Heart left ventricle (tissue), 16 donors: ENCODE results near the gene ATP6V0A4. TPM values are rescaled to one million over a fixed set of nuclear protein-coding genes. Genes with fewer than 3 reads are reported as not detected.
"Not testable (repeated sequence)": the region's sequence is repeated elsewhere in the genome, so short reads cannot be mapped to it uniquely, and the experiment has no call there.

Source experiments
- ATAC-seq, 4 donors: fragments of 200-7000 bp; cut with Tn5 transposase; one replicate each; pipeline ENCODE4 v1.9.1; 2020 to 2022; ENCODE audit warnings: moderate library complexity in 4 of 4, mild to moderate bottlenecking in 3 of 4, moderate number of reproducible peaks in 1 of 4
- DNase-seq, 5 donors: peaks; one replicate each; pipeline ENCODE4 v3.0.0-alpha.2; 2020
- H3K27ac ChIP-seq, 12 donors: fragments of 200-600 bp; sonication (generic) in 4 of 12; one replicate each; pipeline versions ENCODE4 v1.5.0 to v1.8.0; 2016 to 2022; ENCODE audit warnings: mild to moderate bottlenecking in 2 of 12
- H3K27me3 ChIP-seq, 9 donors: fragments of 200-600 bp; sonication (generic) in 2 of 9; one replicate each; pipeline versions ENCODE4 v1.5.1 to v1.8.0; 2016 to 2022; ENCODE audit warnings: mild to moderate bottlenecking in 3 of 9
- H3K36me3 ChIP-seq, 9 donors: fragments of 200-600 bp; sonication (generic) in 2 of 9; one replicate each; pipeline versions ENCODE4 v1.5.0 to v1.8.0; 2018 to 2022; ENCODE audit warnings: mild to moderate bottlenecking in 2 of 9
- H3K4me1 ChIP-seq, 12 donors: fragments of 200-600 bp; sonication (generic) in 4 of 12; one replicate each; pipeline versions ENCODE4 v1.5.0 to v1.8.0; 2016 to 2022; ENCODE audit warnings: mild to moderate bottlenecking in 3 of 12
- H3K4me3 ChIP-seq, 12 donors: fragments of 200-600 bp; sonication (generic) in 4 of 12; one replicate each; pipeline versions ENCODE4 v1.5.0 to v1.8.0; 2017 to 2022; ENCODE audit warnings: mild to moderate bottlenecking in 9 of 12, moderate library complexity in 4 of 12
- H3K9me3 ChIP-seq, 12 donors: fragments of 200-600 bp; sonication (generic) in 4 of 12; one replicate each; pipeline versions ENCODE4 v1.5.0 to v1.8.0; 2016 to 2022; ENCODE audit warnings: mild to moderate bottlenecking in 1 of 12
- CTCF ChIP-seq, 12 donors: fragments of 200-600 bp; sonication (generic) in 4 of 12; IDR thresholded peaks; one replicate each; pipeline versions ENCODE4 v1.5.0 to v1.8.0; 2018 to 2022; ENCODE audit warnings: antibody characterized with exemption in 12 of 12, mild to moderate bottlenecking in 5 of 12
- POLR2A ChIP-seq, 2 donors: fragments of 450-650 bp; IDR thresholded peaks; one replicate each; pipeline ENCODE4 v1.6.1; 2017; ENCODE audit warnings: antibody characterized with exemption in 2 of 2, mild to moderate bottlenecking in 2 of 2, moderate library complexity in 2 of 2
- WGBS, 4 donors: extraction: QIAGEN DNeasy Blood & Tissue Kit in 2 of 4; methylation state at CpG; one replicate each; pipeline versions ENCODE4 v1.1.5 to v1.1.7; 2013 to 2018; 5-methylcytosine and 5-hydroxymethylcytosine counted together
- intact Hi-C, 10 donors: fragments of 100-400 bp; cut with DNase I; formaldehyde crosslinking; loops; one replicate each; pipeline versions ENCODE4 v1.11.1 to v1.14.2; 2022
- polyA plus RNA-seq, 2 donors: library from polyadenylated mRNA; stranded (reverse); fragments of 200-250 nt; gene quantifications; one replicate each; pipeline ENCODE4 v1.2.3, GENCODE V29; 2013
- total RNA-seq, 9 donors: library from RNA; depleted of rRNA in 2 of 9; stranded (reverse); fragments of >200 nt in 2 of 9; fragmentation: NEBNext Ultra II Directional in 3 of 9; extraction: Animal tissue kit (Norgen Biotek cat#: 25700) in 3 of 9; gene quantifications; one replicate each; pipeline versions ENCODE4 v1.1.0 to v1.2.4, GENCODE V29; 2016 to 2023
- donor health status: ischemic (EF 13 %, LVEDD 7.1; RV severe dilation, severe dysfunction).
- donor health status: healthy with polysubstance abuse.
- donor health status: DM: no; HTN: yes; CAD: no.
- donor health status: DM: no; HTN: no; CAD: no.
- donor health status: ischemic (EF 25% LVEDD 6.9; RV normal size, moderate dysfunction).
- donor health status: ischemic (EF 25% LVEDD 5.7; RV mildly dilated, moderate dysfunction).
- donor health status: healthy.
- donor health status: DM: yes; HTN: yes; CAD: no.
- donor health status: ischemic (EF 35%, LVEDD 5.7; RV mildly dilated, moderate dysfunction).
- donor health status: nonischemic (EF 11% LVEDD 7.7; RV severe dilation, severe dysfunction).
- donor health status: DM: yes; HTN: yes; CAD: no.
- donor health status: PGD.
- donor health status: ischemic (EF 29% LVEDD 5.4; RV normal size, mild dysfunction).
- donor health status: nonischemic (EF 23%, LVEDD 6.1; RV moderate dilation, normal function).

ATP6V0A4 gene
- total and polyA plus RNA-seq, 11 donors, result not detected

DNA sequence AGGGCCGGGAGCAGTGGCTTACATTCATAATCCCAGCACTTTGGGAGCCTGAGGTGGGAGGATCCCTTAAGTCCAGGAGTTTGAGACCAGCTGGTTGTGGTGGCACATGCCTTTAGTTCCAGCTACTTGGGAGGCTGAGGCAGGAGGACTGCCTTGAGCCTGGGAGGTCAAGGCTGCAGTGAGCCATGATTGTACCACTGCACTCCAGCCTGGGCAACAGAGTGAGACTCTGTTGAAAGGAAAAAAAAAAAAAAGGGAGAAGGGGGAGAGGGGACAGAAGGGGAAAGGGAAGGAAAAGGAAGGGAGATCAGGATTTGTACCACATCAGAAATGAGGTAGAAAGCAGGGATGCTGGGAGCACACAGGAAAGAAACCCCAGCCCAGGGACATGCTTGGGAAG is 58.1 kb downstream of the ATP6V0A4 start:
- Histone ChIP-seq H3K36me3 (no peaks in the 10 kb centered on the region), H3K4me1 (no peaks in the 10 kb centered on the region), H3K4me3 (no peak overlapping the region), H3K9me3 (no peaks in the 10 kb centered on the region), H3K27ac (no peak overlapping the region), H3K27me3 (no peaks in the 10 kb centered on the region)
- no peak for ATAC-seq
- TF ChIP-seq CTCF (IDR thresholded peaks at IDR 0.05), result no peak
- no peak for TF ChIP-seq POLR2A (IDR thresholded peaks at IDR 0.05)
- intact Hi-C loops, result loop anchor here in 8 of 10 donors (2.0 to 10.0 kb wide), 10 partner anchors 278 to 845 kb away; partner anchors contain the start of genes TRIM24 (in 2 of the 8) and CREB3L2 (in 1 of the 8)
- WGBS, 4 donors, result 67 to 100% (median 94%) methylated on average over 1 of the region's 1 CpG
- no peak for DNase-seq

GRCh38 chr7:138738551-138739335 is 59.3 kb downstream of the ATP6V0A4 start:
- Histone ChIP-seq H3K9me3 (no peaks in the 10 kb centered on the region), H3K4me3 (no peak overlapping the region), H3K4me1 (no peaks in the 10 kb centered on the region), H3K27ac (no peak overlapping the region), H3K27me3 (no peaks in the 10 kb centered on the region), H3K36me3 (no peaks in the 10 kb centered on the region)
- intact Hi-C loops, result loop anchor here in 9 of 10 donors (1.0 to 10.0 kb wide), 11 partner anchors 276 to 844 kb away; partner anchors contain the start of genes TRIM24 (in 2 of the 9) and CREB3L2 (in 1 of the 9)
- 32 to 33% (median 32%) methylated on average over 14 of the region's 14 CpGs for WGBS, 4 donors
- DNase-seq (peak; percentile 69 to 88 (median 71)), ATAC-seq (peak; percentile 67 to 89 (median 85))
- no peak for TF ChIP-seq POLR2A (IDR thresholded peaks at IDR 0.05)
- TF ChIP-seq CTCF (IDR thresholded peaks at IDR 0.05), result peak; percentile 75 to 95 (median 90)

GRCh38 chr7:138738114-138738513 is 59.9 kb downstream of the ATP6V0A4 start:
- DNase-seq, result no peak
- H3K36me3 ChIP-seq, result no peaks in the 10 kb centered on the region
- WGBS, 4 donors, result 67 to 83% (median 74%) methylated on average over 3 of the region's 3 CpGs
- no peak for ATAC-seq
- no peaks in the 10 kb centered on the region for H3K9me3 ChIP-seq
- TF ChIP-seq POLR2A (IDR thresholded peaks at IDR 0.05) (no peak), CTCF (IDR thresholded peaks at IDR 0.05) (no peak)
- H3K4me3 ChIP-seq, result no peak overlapping the region
- intact Hi-C loops, result loop anchor here in 9 of 10 donors (1.0 to 10.0 kb wide), 11 partner anchors 276 to 843 kb away; partner anchors contain the start of genes TRIM24 (in 2 of the 9) and CREB3L2 (in 1 of the 9)
- no peaks in the 10 kb centered on the region for H3K27me3 ChIP-seq
- no peaks in the 10 kb centered on the region for H3K4me1 ChIP-seq
- H3K27ac ChIP-seq, result no peak overlapping the region

DNA sequence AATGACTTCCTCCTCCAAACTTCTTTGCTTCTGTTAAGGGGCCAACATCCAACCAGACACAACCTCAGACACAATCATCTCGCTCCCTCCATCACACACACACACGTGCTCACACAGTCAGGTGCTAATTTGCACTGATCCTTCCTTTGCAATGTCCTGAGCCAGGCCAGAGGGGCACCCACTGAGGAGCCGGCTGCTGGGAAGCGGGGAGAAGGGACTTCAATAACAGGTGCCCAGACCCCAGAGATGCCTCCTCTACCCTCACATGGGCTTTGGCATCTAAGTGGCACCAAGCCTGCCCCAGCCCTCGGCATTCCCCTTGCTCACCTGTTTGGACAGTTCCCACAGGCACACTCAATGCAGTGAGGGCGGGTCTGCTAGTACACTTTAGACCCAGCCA is 62.6 kb downstream of the ATP6V0A4 start:
- Histone ChIP-seq H3K27me3 (no peaks in the 10 kb centered on the region), H3K36me3 (no peaks in the 10 kb centered on the region), H3K27ac (no peak overlapping the region), H3K4me1 (no peaks in the 10 kb centered on the region), H3K4me3 (no peak overlapping the region), H3K9me3 (no peaks in the 10 kb centered on the region)
- no peak for DNase-seq
- ATAC-seq, result no peak
- intact Hi-C loops, result loop anchor here in 7 of 10 donors (2.0 to 10.0 kb wide), 9 partner anchors 273 to 841 kb away; partner anchors contain the start of genes TRIM24 (in 2 of the 7) and CREB3L2 (in 1 of the 7)
- WGBS, 4 donors, result 72 to 82% (median 75%) methylated on average over 6 of the region's 6 CpGs
- TF ChIP-seq CTCF (IDR thresholded peaks at IDR 0.05) (no peak), POLR2A (IDR thresholded peaks at IDR 0.05) (no peak)

DNA sequence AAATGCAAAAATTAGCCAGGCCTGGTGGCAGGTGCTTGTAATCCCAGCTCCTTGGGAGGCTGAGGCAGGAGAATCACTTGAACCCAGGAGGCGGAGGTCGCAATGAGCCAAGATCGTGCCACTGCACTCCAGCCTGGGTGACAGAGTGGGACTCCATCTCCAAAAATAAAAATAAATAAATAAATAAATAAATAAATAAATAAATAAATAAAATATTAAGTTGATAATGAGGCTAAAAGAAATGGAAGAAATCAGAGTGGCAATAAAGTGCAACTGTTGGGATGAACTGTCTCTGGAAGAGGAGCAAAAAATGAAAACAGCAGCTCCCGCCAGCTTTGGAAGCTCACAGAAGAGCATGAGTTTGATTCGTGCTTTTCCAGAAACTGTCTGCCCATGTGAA is 66.3 kb downstream of the ATP6V0A4 start:
- H3K27ac ChIP-seq, H3K36me3 ChIP-seq, H3K4me3 ChIP-seq, H3K4me1 ChIP-seq, DNase-seq, H3K9me3 ChIP-seq, ATAC-seq, H3K27me3 ChIP-seq: not testable (repeated sequence)
- 93 to 96% (median 93%) methylated on average over 5 of the region's 5 CpGs for WGBS, 4 donors
- intact Hi-C loops, result loop anchor here in 5 of 10 donors (10.0 kb wide), 5 partner anchors 287 to 837 kb away; partner anchors contain the start of gene CREB3L2 (in 1 of the 5)
